Measurements from ENCODE around the gene ARHGAP8. TPM values are rescaled to one million over a fixed set of nuclear protein-coding genes. Genes with fewer than 3 reads are reported as not detected.
"Not testable (repeated sequence)": the region's sequence is repeated elsewhere in the genome, so short reads cannot be mapped to it uniquely, and the experiment has no call there.

Gene ARHGAP8
- total and polyA plus RNA-seq, 4 donors, result 0.69 to 8.5 (median 3.4) TPM

DNA sequence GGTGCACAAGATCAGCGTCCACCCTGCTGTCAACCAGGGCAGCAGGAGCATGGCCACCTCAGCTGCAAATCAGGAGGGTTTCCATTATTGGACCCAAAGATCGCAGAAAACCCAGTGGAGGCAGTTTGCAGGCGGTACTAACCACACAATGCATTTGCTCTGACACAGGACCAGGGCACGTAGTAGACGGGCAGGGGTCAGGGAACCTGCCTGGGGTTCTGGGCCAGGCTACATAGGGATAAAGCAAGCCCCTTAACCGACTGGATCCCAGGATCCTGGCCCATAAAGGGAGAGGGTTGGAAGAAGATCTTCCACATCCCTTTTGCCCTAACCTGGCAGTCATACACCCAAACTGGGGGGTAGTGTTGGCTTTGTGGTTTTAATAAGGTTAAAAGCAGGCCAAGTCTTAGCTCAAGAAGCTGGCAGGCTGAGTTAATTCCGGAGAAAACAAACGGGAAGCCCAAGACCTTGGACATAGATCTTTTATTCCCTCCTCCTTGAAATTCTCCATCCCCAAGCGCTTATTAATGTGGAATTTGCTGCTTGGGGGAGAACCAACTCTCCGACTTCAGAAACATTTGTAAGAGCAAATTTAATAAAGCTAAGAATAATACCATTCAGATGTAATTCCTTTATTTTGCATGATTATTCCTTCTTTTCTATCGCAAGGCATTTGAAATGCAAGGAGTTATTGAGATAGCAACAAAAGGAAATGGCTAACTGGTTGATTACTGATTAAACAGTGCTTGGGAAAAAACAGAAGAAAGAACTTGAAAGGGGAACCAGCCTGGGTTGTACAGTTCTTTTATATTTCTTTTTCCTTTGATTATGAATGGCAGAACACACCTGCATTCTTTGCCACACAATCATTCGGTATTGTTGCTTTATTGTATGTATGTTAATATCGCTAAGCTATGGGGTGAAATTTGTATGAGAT, 6.3 kb upstream of the ARHGAP8 start:
- Histone ChIP-seq H3K4me3 (ENCODE audit: low read depth, low read length) (no peak overlapping the region), H3K27ac (ENCODE audit: low read depth, low read length) (no peak overlapping the region), H3K9me3 (ENCODE audit: control insufficient read depth, insufficient read depth, low read length) (no peaks in the 10 kb centered on the region), H3K27me3 (ENCODE audit: control insufficient read depth, insufficient read depth, low read length) (no peaks in the 10 kb centered on the region), H3K36me3 (ENCODE audit: control insufficient read depth, insufficient read depth, low read length) (no peaks in the 10 kb centered on the region), H3K4me1 (ENCODE audit: control insufficient read depth, insufficient read depth, low read length) (peaks cover 12% of the 10 kb centered on the region)
- 75% methylated on average over 5 of the region's 13 CpGs for WGBS (ENCODE audit: insufficient coverage)
- DNase-seq (ENCODE audit: low read depth in 4 of 6, low spot score in 6 of 6), result peak in 2 of 6 donors; percentile 35 to 41

DNA sequence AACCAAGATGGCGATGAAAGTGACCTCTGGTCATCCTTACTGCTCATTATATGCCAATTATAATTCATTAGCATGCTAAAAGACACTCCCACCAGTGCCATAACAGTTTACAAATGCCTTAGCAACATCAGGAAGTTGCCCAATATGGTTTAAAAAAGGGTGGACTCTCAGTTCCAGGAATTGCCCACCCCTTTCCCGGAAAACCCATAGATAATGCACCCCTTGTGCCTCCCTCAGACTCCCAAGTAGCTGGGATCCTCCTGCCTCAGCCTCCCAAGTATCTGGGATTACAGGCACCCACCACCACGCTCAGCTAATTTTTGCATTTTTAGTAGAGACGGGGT, 4.6 kb upstream of the ARHGAP8 start:
- not testable (repeated sequence) for H3K4me3 ChIP-seq (ENCODE audit: low read depth, low read length); DNase-seq (ENCODE audit: low read depth in 4 of 6, low spot score in 6 of 6); H3K36me3 ChIP-seq (ENCODE audit: control insufficient read depth, insufficient read depth, low read length); H3K9me3 ChIP-seq (ENCODE audit: control insufficient read depth, insufficient read depth, low read length); H3K27ac ChIP-seq (ENCODE audit: low read depth, low read length)
- 98% methylated on average over 3 of the region's 4 CpGs for WGBS (ENCODE audit: insufficient coverage)
- Histone ChIP-seq H3K27me3 (ENCODE audit: control insufficient read depth, insufficient read depth, low read length) (peaks cover 11% of the 10 kb centered on the region), H3K4me1 (ENCODE audit: control insufficient read depth, insufficient read depth, low read length) (peaks cover 17% of the 10 kb centered on the region)

DNA sequence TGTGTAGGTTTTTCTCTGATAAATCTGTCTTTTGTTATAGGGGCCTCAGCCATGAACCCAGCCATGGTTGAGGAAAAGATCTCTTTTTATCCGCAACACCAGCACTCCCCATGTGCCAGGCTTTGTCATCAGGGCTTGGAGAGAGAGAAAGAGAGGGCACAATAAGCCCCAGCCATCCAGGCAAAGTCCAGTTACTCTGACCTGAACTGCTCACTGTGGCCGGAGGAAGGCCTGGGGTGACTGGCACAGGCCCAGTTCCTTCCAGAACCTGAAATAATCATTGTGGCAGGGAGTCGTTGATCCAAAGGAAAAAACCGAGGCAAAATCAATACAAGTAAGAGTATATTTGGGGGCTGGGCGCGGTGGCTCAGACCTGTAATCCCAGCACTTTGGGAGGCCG, 3.9 kb upstream of the ARHGAP8 start:
- no peaks in the 10 kb centered on the region for H3K36me3 ChIP-seq (ENCODE audit: control insufficient read depth, insufficient read depth, low read length)
- H3K9me3 ChIP-seq (ENCODE audit: control insufficient read depth, insufficient read depth, low read length), result peaks cover 1% of the 10 kb centered on the region
- DNase-seq (ENCODE audit: low read depth in 4 of 6, low spot score in 6 of 6), result no peak
- H3K4me1 ChIP-seq (ENCODE audit: control insufficient read depth, insufficient read depth, low read length), result peaks cover 25% of the 10 kb centered on the region
- peaks cover 19% of the 10 kb centered on the region for H3K27me3 ChIP-seq (ENCODE audit: control insufficient read depth, insufficient read depth, low read length)
- WGBS (ENCODE audit: insufficient coverage), result 95% methylated on average over 7 of the region's 7 CpGs
- H3K27ac ChIP-seq (ENCODE audit: low read depth, low read length), result no peak overlapping the region
- no peak overlapping the region for H3K4me3 ChIP-seq (ENCODE audit: low read depth, low read length)

DNA sequence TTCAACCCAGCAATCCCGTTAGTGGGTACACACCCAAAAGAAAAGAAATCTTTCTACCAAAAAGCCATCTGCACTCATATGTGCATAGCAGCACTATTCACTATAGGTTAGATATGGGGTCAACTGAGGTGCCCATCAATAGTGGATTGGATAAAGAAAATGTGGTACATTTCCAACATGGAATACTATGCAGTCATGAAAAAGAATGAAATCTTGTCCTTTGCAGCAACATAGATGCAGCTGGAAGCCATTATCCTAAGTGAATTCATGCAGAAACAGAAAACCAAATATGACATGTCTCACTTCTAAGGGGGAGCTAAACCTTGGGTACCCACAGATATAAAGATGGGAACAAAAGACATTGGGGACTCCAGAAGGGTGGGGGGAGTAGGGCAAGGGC, 1.9 kb upstream of the ARHGAP8 start:
- peaks cover 29% of the 10 kb centered on the region for H3K4me1 ChIP-seq (ENCODE audit: control insufficient read depth, insufficient read depth, low read length)
- WGBS (ENCODE audit: insufficient coverage), result no CpG with 5 or more reads among the region's 1 CpG
- no peak for DNase-seq (ENCODE audit: low read depth in 4 of 6, low spot score in 6 of 6)
- H3K27ac ChIP-seq (ENCODE audit: low read depth, low read length), result no peak overlapping the region
- no peak overlapping the region for H3K4me3 ChIP-seq (ENCODE audit: low read depth, low read length)
- H3K36me3 ChIP-seq (ENCODE audit: control insufficient read depth, insufficient read depth, low read length), result no peaks in the 10 kb centered on the region
- H3K27me3 ChIP-seq (ENCODE audit: control insufficient read depth, insufficient read depth, low read length), result peaks cover 36% of the 10 kb centered on the region
- H3K9me3 ChIP-seq (ENCODE audit: control insufficient read depth, insufficient read depth, low read length), result peaks cover 1% of the 10 kb centered on the region

DNA sequence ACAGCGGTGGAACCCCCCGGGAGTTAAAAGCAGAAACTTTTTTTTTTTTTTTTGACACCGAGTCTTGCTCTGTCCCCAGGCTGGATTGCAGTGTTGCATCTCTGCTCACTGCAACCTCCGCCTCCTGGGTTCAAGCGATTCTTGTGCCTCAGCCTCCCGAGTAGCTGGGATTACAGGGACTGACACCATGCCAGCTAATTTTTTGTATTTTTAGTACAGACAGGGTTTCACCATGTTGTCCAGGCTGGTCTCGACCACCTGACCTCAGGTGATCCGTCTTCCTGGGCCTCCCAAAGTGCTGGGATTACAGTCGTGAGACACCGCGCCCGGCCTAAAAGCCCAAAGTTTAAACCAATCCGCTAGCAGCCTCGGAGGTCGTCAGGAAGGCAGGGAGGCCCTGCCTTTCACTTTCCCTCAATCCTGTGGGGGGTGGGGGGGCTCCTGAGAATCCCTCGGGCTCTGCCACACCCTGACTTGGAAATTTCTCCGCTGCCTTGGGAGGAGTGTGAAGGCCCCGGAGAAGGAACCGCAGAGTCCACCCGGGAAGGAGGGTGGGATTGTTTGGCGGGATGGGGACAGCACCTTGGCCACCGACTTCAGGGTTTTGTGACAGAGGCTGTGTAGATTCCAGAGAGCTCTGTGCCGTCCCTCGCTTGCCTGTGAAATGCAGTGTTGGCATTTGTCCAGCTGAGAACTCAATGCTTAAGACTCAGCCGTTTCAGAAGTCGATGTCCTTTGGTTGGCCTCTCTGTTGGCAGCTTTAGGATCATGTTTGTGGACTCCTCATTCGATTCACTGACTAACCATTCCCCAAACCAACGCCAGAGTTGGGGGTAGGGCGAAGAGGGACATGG, 1.0 kb downstream of the ARHGAP8 start:
- H3K27ac ChIP-seq (ENCODE audit: low read depth, low read length), result no peak overlapping the region
- peak in 5 of 6 donors; percentile 48 to 87 (median 65) for DNase-seq (ENCODE audit: low read depth in 4 of 6, low spot score in 6 of 6)
- WGBS (ENCODE audit: insufficient coverage), result 15% methylated on average over 18 of the region's 29 CpGs

DNA sequence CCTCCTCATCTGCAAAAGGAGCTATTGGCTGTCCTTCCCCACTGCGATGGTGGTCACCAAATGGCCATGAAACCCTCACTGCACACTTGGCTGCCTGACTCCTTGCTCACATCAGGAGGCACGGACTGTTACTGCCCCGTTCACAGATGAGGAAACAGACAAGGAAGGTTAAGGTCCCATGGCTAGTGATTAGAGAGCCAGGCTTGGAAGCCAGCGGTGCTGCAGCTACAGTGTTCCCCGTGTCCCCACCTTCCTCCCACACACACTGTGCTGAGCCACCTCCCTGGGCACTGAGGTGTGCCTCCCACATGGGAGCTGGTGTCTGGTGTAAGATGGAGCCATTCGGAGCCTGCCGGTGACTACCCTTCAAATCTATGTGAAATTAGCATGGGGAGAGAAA, 2.6 kb downstream of the ARHGAP8 start:
- H3K4me3 ChIP-seq (ENCODE audit: low read depth, low read length), result no peak overlapping the region
- WGBS (ENCODE audit: insufficient coverage), result 69% methylated on average over 2 of the region's 7 CpGs
- H3K9me3 ChIP-seq (ENCODE audit: control insufficient read depth, insufficient read depth, low read length), result peaks cover 1% of the 10 kb centered on the region
- H3K4me1 ChIP-seq (ENCODE audit: control insufficient read depth, insufficient read depth, low read length), result peaks cover 19% of the 10 kb centered on the region
- peaks cover 38% of the 10 kb centered on the region for H3K27me3 ChIP-seq (ENCODE audit: control insufficient read depth, insufficient read depth, low read length)
- DNase-seq (ENCODE audit: low read depth in 4 of 6, low spot score in 6 of 6), result no peak
- H3K36me3 ChIP-seq (ENCODE audit: control insufficient read depth, insufficient read depth, low read length), result no peaks in the 10 kb centered on the region
- no peak overlapping the region for H3K27ac ChIP-seq (ENCODE audit: low read depth, low read length)

More for the DNA sequence above, 1.0 kb downstream of the ARHGAP8 start:
- Histone ChIP-seq H3K4me1 (ENCODE audit: control insufficient read depth, insufficient read depth, low read length) (peaks cover 19% of the 10 kb centered on the region), H3K4me3 (ENCODE audit: low read depth, low read length) (no peak overlapping the region), H3K36me3 (ENCODE audit: control insufficient read depth, insufficient read depth, low read length) (no peaks in the 10 kb centered on the region), H3K27me3 (ENCODE audit: control insufficient read depth, insufficient read depth, low read length) (peaks cover 38% of the 10 kb centered on the region), H3K9me3 (ENCODE audit: control insufficient read depth, insufficient read depth, low read length) (peaks cover 1% of the 10 kb centered on the region)

DNA sequence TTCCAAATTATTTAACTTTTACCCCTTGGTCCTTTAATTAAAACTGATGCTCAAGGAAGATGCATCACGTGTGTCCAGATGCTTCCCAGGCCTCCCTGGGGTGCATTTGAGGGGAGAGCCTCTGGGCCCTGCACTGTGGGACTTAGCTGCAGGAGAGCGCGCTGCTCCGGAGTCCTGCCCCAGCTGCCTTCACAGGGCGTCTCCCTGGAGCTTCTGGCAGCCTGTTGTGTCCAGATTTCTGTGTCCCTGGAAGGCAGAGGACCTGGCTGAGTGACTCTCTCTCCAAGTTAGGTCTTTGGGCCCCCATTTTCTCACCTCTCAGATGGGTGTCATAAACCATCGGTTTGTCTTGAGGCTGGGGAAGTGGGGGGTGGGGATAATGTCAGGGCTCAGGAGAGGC, 3.0 kb downstream of the ARHGAP8 start:
- no peak for DNase-seq (ENCODE audit: low read depth in 4 of 6, low spot score in 6 of 6)
- Histone ChIP-seq H3K9me3 (ENCODE audit: control insufficient read depth, insufficient read depth, low read length) (peaks cover 1% of the 10 kb centered on the region), H3K4me3 (ENCODE audit: low read depth, low read length) (no peak overlapping the region), H3K36me3 (ENCODE audit: control insufficient read depth, insufficient read depth, low read length) (no peaks in the 10 kb centered on the region), H3K27ac (ENCODE audit: low read depth, low read length) (no peak overlapping the region), H3K27me3 (ENCODE audit: control insufficient read depth, insufficient read depth, low read length) (peaks cover 38% of the 10 kb centered on the region), H3K4me1 (ENCODE audit: control insufficient read depth, insufficient read depth, low read length) (peaks cover 19% of the 10 kb centered on the region)
- 63% methylated on average over 5 of the region's 6 CpGs for WGBS (ENCODE audit: insufficient coverage)

DNA sequence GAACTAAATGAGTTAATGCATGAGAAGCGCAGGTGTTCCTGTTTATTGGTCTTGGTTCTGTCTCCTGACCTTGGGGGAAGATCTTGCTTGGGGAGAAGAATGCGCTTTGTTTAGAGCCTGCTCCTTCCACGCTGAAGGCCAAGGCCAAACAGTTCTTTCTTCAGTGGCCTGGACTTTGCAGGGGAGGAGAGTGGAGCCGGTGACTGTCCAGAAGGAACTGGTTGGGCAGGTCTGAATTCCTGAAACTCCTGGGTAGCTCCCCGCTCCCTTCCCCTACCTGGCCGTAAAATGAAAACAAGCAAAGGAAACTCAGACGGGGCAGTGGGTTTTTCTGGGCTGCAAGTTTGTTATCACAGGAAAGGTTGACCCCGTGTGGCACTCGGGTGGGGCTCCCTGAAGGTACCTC, 3.6 kb downstream of the ARHGAP8 start:
- WGBS (ENCODE audit: insufficient coverage), result 71% methylated on average over 8 of the region's 9 CpGs
- Histone ChIP-seq H3K27ac (ENCODE audit: low read depth, low read length) (no peak overlapping the region), H3K9me3 (ENCODE audit: control insufficient read depth, insufficient read depth, low read length) (peaks cover 1% of the 10 kb centered on the region), H3K4me1 (ENCODE audit: control insufficient read depth, insufficient read depth, low read length) (peaks cover 19% of the 10 kb centered on the region), H3K4me3 (ENCODE audit: low read depth, low read length) (no peak overlapping the region), H3K36me3 (ENCODE audit: control insufficient read depth, insufficient read depth, low read length) (no peaks in the 10 kb centered on the region), H3K27me3 (ENCODE audit: control insufficient read depth, insufficient read depth, low read length) (peaks cover 38% of the 10 kb centered on the region)
- no peak for DNase-seq (ENCODE audit: low read depth in 4 of 6, low spot score in 6 of 6)

DNA sequence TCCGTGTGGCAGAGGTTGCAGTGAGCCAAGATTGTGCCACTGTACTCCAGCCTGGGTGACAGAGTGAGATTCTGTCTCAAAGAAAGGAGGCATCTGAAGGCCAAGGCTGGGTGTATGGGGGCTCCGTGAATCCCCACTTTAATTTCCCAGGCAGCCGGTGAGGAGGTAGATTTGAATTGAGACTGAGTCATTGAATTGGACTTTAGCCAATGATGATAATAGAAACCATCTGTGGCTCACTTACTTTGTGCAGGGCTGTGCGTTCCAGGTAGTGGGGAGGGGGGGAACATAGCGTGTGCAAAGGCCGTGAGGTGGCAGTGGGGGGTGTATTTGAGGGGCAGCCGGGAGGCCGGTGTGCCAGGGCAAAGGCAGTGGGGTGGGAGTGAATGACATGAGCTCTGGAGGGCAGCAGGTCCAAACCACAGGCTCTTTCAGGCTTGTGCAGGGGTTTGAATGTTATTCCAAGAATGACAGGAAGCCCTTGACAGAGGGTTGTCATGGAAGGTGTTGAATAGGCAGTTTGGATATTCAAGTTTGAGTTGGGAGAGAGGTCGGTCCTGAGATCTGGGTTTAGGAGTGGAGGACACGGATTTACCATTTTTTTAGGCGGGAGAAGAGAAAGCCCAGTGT, 6.1 kb downstream of the ARHGAP8 start:
- DNase-seq (ENCODE audit: low read depth in 4 of 6, low spot score in 6 of 6), result peak in 2 of 6 donors; percentile 59 to 64
- Histone ChIP-seq H3K36me3 (ENCODE audit: control insufficient read depth, insufficient read depth, low read length) (no peaks in the 10 kb centered on the region), H3K9me3 (ENCODE audit: control insufficient read depth, insufficient read depth, low read length) (no peaks in the 10 kb centered on the region), H3K27me3 (ENCODE audit: control insufficient read depth, insufficient read depth, low read length) (peaks cover 20% of the 10 kb centered on the region), H3K4me3 (ENCODE audit: low read depth, low read length) (no peak overlapping the region), H3K27ac (ENCODE audit: low read depth, low read length) (no peak overlapping the region), H3K4me1 (ENCODE audit: control insufficient read depth, insufficient read depth, low read length) (peaks cover 7% of the 10 kb centered on the region)
- WGBS (ENCODE audit: insufficient coverage), result 58% methylated on average over 11 of the region's 11 CpGs
